ENCODE results near the gene FLNB.

DNA sequence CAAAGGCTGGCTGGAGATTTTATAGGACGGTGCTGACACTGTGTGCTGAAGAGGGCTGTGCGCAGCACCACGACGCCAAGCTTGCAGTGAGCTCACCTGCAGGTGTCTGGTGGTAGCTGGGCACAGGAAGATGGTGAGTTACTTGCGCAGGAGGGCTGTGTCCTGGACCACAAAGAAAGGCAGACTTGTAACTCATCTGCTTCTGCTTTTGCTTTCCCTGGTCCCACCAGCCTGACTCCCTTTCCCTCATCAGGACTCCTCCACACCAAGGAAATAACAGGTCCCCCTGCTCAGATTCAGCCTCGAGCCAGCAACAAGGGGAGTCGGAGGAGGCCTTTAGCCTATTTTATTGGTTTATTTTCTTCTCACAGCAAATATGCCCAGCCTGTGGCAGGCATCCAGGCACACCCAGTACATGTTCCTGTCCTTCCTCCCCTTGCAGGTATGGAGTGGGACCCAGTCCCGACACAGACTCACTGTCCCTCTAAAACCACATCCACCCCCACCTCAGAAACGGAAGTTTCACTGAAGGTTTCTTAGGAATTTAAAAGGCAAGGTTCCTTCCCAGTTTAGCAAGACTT, 35.6 kb upstream of the FLNB start:
- TF ChIP-seq ZNF639 (tag by site-specific recombination; IDR thresholded peaks at IDR 0.05) (no peak), ZNF133 (tag by site-specific recombination; IDR thresholded peaks at IDR 0.05) (no peak), SETDB1 (IDR thresholded peaks at IDR 0.05; ENCODE audit: insufficient read length, low read length) (no peak), ZNF174 (tag by site-specific recombination; IDR thresholded peaks at IDR 0.05) (no peak)
- TF ChIP-seq, protein P1, sequence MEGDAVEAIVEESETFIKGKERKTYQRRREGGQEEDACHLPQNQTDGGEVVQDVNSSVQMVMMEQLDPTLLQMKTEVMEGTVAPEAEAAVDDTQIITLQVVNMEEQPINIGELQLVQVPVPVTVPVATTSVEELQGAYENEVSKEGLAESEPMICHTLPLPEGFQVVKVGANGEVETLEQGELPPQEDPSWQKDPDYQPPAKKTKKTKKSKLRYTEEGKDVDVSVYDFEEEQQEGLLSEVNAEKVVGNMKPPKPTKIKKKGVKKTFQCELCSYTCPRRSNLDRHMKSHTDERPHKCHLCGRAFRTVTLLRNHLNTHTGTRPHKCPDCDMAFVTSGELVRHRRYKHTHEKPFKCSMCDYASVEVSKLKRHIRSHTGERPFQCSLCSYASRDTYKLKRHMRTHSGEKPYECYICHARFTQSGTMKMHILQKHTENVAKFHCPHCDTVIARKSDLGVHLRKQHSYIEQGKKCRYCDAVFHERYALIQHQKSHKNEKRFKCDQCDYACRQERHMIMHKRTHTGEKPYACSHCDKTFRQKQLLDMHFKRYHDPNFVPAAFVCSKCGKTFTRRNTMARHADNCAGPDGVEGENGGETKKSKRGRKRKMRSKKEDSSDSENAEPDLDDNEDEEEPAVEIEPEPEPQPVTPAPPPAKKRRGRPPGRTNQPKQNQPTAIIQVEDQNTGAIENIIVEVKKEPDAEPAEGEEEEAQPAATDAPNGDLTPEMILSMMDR (tag by site-specific recombination; IDR thresholded peaks at IDR 0.05) = no peak

Measured in HEK293 (cell line).